KBM-7 (cell line): ENCODE results near the gene METTL1.
"Not testable (repeated sequence)": the region's sequence is repeated elsewhere in the genome, so short reads cannot be mapped to it uniquely, and the experiment has no call there.

Experiments used
- DNase-seq: peaks from one replicate; pipeline ENCODE4 v3.0.0-alpha.2; 2015
- in situ Hi-C: fragments of 300-500 bp; cut with MboI; formaldehyde crosslinking; loops from 2 replicates; pipeline ENCODE4 v1.14.3; 2020; ENCODE audit warnings: low sequenced_read_pairs, low pct_unique_long_range_greater_than_20kb, mixed read lengths

The METTL1 gene

DNA sequence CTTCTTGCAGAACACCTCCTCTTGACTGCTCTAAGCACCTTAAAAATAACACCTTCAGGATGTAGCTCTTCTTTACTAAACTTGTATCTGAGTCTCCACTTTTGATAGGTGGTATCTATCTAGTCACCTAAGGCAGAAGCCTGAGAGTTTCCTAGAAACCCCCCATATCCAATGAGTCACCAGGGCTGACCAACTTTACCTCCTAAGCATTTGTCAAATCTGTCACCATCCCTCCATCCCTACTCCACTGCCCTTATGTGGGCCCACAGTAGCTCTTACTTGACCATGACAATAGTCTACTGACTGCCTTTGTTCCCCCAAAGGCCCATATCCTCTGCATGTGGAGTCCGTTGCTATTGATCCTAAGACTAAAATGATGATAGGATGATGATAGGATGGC, 30.7 kb upstream of the METTL1 start:
- DNase-seq = no peak

DNA sequence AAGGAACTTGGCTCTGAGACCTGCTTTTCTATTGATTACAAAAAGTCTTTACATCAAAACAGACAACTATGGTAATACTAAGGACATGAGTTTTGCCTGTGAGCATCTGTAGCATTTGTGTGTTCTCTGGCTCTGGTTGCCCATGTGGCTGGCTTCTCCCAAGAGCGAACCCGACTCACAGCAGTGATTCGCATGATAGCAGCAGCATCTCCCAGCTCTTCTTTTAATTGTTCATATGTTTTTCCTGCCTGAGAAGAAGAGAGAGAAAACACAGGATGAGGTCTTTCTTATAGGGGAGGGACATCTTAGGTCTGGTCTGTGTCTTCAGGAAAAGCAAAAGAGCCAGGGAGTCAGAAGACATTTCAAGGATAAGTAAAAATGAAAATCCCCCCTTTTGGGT, 29.1 kb upstream of the METTL1 start:
- no peak for DNase-seq
- in situ Hi-C loops = no loop called here

More for the DNA sequence above, 30.7 kb upstream of the METTL1 start:
- in situ Hi-C loops = no loop called here

DNA sequence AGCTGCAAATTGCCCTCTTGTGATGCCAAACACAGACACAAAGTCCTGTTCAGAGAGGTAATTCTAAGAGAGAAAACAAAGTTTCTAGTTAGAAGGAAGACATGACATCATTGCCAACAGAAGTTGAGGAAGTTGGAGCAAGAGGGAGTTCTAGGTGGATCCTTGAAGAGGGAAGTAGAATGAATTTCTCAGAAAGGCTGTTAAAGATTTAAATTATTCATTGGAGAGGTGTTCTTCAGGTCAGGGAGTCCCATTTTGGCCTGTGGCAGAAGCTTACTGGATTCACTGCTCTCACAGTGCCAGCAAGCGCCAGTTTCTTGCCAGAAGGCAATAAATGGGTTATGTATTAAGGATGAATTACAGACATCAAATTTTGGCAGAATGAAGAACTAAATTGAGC, 26.0 kb upstream of the METTL1 start:
- DNase-seq = peak; percentile 60

DNA sequence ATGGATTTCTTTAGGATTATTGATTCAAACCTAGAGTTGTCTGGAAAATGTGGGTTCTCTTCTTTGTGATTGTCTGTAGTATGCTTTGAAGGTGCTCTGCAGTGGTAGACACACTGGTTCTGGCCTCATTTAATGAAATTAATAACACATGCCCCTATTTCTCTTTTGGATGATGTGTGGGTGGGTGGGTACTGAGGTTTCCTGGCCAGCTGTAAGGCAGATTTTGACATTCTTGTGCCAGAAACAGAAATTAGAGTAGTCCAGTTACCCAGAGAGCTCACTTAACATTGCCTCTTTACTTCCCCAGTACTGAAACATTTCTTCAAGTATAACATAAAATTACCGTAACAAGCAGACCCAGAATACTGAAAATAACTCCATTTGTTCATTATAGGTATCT, 25.1 kb upstream of the METTL1 start:
- in situ Hi-C loops = no loop called here

More for the DNA sequence above, 26.0 kb upstream of the METTL1 start:
- in situ Hi-C loops = no loop called here

DNA sequence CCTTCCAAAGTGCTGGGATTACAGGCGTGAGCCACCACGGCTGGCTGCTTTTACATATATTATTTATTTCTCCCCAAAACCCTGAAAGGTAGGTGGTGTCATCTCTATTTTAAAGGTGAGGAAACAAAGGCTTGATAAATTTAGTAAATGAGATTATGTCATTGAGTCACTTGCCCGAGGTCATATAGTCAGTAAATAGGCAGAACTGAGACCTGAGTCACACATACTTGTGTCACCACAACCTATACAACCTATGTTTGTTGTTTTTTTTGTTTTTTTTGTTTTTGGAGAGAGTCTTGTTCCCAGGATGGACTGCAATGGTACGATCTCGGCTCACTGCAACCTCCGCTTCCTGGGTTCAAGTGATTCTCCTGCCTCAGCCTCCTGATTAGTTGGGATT, 23.4 kb upstream of the METTL1 start:
- DNase-seq = no peak
- in situ Hi-C loops = no loop called here

More for the DNA sequence above, 25.1 kb upstream of the METTL1 start:
- no peak for DNase-seq

DNA sequence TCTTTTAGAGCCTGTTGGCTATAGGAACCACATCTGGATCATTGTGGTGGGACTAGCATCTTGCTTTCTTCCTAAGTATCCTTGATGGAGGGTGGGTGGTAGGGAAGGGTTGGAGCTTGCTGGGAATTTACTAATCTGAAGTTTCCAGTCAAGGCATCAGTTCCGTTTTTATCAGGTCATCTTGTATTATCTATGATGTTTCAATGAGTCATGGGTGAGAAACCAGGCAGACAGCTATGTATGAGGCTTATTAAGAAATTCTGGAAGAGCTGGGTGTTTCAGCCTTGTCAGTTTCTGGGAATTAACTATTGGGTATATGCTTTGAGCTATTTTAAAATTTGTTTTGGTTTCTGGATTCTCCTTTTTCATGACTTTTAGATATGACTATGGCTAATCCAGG, 22.0 kb upstream of the METTL1 start:
- DNase-seq = no peak
- in situ Hi-C loops = no loop called here

DNA sequence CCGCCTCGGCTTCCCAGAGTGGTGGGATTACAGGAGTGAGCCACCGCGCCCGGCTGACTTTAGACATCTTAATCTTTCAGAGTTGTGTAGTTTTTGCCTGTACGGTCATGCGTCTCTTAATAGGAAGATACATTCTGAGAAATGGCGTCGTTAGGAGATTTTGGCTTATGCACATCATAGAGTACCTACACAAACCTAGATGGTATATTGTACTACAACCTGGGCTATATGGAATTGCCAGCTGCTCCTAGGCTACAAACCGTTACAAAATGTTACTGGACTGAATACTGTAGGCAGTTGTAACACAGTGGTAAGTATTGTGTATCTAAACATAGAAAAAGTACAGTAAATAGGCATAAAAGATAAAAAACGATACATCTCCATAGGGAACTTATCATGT, 12.0 kb upstream of the METTL1 start:
- no peak for DNase-seq
- in situ Hi-C loops = no loop called here

DNA sequence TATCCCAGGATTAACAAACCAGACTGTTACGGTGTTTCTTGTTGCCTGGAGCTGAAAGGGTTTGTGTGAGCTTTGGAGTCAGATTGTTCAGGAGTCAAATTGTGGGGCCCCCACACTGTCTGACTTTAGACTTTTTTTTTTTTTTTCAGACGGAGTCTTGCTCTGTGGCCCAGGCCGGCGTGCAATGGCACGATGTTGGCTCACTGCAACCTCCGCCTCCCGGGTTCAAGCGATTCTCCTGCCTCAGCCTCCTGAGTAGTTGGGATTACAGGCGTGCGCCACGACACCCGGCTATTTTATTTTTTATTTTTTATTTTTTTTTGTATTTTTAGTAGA, 11.5 kb upstream of the METTL1 start:
- in situ Hi-C loops = no loop called here
- no peak for DNase-seq

DNA sequence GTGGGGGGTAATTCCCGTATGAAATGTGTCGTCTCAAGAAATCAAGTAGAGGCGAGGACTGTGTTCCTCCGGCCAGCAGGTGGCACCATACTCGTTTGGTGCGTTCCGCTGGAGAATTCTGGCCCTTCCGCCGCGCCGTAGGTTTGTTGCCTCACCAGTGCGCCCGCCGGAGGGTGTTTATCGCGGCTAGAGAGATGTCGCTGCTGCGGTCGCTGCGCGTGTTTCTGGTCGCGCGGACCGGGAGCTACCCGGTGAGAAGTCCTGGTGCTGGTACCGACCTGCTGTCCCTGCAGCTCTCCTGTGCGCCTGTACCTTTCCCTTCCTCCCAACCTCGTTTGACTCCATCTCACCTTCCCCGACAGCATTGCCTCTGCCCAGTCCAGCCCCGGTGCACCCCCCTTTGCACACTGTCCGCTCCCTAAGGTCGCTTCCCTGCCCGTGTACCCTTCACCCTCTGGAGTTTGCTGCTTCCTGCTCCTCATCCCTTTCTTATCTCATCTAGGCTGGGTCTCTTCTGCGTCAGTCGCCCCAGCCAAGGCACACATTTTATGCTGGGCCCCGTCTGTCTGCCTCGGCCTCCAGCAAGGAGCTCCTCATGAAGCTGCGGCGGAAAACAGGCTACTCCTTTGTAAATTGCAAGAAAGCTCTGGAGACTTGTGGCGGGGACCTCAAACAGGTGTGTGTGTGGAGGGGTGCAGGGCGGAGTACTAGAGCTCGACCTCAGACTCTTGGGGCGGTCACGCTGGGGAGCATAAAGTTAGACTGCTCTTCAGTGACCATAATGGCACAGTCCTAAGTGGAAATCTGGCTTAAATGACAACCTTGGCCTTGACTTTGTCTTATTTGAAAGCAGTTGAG, 10.9 kb upstream of the METTL1 start, which contains the start of gene TSFM:
TSFM (plus strand) TSS at position 180 of the 858 bp plus-strand sequence; CDS start at position 195, 15 bp downstream.
- peak; percentile 93 for DNase-seq
- in situ Hi-C loops = no loop called here

DNA sequence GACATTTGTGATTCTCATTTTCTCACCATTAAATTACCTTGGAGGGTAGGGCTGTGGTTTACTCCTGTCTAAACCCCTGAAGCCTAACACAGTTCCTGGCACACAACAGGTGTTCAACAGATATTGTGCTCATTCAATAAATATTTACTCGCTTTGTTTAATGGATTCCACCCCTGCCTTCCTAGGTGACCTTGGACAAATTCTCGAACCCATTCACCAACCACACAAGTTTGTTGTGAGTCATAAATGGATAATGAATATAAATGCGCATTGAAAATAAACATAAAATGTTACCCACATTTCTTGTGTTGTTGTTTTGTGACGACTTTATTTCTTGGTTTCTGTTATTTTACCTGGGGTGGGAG, 10.3 kb upstream of the METTL1 start:
- DNase-seq = no peak
- in situ Hi-C loops = no loop called here

DNA sequence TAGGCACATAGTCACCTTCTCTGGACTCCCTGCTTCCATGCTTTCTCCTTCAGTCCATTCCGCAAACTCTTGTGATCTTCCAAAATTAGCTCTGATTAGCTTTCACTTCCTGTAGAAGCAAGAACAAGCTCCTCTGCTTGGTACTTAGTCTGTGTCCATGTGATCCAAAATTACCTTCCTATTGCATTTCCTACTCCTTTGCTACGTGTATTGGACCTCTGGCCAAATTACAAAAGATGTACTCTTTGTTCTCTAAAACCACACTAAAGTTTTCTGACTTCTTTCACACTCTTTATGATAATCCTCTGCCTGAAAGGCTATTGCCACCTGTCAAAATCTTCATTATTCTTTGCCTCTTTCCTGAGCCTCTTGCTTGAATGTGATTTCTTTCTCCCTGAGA, 9.9 kb upstream of the METTL1 start:
- in situ Hi-C loops = no loop called here
- no peak for DNase-seq

DNA sequence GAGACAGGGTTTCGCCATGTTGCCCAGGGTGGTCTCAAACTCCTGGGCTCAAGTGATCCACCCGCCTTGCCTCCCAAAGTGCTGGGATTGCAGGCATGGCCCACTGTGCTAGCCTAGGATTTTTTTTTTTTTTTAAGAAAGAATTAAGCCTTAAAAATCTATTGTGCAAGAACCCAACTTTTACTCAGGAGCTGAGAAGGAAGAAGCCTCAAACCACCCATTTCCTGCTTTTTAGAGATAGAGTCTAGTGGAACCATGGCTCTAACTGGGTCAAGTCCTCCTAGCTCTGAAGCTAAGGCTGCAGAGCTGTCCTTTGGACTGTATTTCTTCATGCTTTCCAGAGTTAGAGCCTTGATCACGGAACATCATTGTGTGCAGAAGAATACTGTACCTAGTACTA, 9.3 kb upstream of the METTL1 start:
- in situ Hi-C loops = no loop called here
- peak; percentile 44 for DNase-seq

DNA sequence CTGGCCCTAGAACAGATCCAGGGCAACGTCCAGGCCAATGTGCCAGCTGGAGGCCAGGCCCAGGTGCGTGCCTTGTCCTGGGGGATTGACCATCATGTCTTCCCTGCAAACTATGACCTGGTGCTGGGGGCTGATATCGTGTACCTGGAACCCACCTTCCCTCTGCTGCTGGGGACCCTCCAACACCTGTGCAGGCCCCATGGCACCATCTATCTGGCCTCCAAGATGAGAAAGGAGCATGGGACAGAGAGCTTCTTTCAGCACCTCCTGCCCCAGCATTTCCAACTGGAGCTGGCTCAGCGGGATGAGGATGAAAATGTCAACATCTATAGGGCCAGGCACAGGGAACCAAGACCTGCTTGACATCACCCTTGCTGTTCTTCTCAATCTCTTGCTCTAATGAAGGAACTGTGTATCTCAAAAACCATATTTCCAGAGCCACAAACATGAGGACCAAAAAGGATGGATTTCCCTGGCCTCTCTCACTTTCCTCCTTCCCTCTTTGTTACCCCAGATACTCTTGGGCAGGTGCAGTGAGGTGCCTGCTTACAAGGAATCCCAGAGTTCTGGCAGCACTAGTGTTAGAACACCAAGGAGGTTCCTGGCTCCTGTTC, 8.5 kb upstream of the METTL1 start:
- DNase-seq = no peak
- in situ Hi-C loops = no loop called here

DNA sequence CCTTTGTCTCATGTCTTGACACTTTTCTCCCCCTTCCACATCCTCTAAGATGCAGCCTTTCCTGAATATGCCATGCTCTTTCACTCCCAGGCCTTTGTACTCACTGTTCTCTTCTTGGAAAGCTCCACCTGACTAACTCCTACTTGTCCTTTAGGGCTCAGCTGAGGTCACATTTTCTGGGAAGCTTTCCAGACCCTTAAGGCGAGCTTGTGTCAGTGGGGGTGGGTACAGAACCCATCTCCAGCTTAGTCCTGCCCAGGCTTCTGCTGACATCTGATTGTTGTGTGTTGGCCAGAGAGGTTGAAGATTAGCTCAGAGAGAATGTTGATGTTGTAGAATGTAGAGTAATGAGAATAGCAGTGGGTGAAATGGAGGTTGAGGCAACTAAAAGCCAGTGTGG, 7.8 kb upstream of the METTL1 start:
- no peak for DNase-seq
- in situ Hi-C loops = no loop called here

DNA sequence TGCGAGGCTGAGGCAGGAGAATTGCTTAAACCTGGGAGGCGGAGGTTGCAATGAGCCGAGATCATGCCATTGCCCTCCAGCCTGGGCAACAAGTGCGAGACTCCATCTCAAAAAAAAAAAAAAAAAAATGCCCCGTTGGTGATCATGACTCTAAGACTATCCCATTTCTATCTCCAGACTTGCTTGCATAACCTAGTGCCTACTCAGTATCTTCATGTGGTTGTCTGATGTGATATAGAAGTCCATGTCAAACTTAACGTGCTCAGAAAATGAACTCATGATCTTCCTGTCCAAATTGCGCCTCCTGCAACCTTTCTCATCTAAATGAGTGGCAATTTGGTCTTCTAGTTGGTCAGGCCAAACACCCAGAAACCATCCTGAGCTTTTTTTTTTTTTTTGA, 6.0 kb upstream of the METTL1 start:
- no peak for DNase-seq
- in situ Hi-C loops = no loop called here

DNA sequence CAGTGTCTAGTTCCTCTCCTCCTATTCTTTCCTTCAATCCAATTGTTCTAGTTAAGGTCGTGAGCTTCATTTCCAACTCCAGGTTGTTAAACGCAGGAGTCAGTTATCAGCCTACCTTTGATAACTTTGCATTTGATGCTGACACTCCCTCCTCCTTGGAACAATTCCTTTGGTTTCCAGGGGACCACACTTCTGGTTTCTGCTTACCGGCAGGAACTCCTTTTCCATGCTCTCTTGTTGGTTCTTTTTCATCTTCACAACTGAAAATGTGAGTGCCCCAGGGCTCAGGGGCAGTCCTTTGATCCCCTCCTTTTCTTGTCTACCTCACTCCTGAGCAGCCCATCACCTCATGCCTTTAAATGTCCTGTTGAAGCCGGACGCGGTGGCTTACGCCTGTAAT, 5.5 kb upstream of the METTL1 start:
- DNase-seq = no peak
- in situ Hi-C loops = no loop called here

DNA sequence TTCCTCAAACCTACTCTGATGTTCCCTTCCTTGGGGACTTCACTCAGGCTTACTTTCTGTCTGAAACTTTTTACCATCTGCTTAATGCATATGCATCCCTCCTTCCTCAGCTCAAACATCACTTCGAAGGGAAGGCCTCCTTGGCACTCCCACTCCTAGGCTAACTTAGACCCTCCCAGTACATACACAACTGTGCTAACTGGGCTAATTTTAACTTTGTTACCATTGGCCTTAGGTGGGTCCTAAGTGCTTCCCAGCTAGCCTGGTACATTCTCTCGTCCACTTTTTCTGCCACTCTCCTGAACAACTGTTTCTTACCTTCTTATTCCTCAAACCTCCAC, 4.3 kb upstream of the METTL1 start:
- DNase-seq = no peak
- in situ Hi-C loops = no loop called here

DNA sequence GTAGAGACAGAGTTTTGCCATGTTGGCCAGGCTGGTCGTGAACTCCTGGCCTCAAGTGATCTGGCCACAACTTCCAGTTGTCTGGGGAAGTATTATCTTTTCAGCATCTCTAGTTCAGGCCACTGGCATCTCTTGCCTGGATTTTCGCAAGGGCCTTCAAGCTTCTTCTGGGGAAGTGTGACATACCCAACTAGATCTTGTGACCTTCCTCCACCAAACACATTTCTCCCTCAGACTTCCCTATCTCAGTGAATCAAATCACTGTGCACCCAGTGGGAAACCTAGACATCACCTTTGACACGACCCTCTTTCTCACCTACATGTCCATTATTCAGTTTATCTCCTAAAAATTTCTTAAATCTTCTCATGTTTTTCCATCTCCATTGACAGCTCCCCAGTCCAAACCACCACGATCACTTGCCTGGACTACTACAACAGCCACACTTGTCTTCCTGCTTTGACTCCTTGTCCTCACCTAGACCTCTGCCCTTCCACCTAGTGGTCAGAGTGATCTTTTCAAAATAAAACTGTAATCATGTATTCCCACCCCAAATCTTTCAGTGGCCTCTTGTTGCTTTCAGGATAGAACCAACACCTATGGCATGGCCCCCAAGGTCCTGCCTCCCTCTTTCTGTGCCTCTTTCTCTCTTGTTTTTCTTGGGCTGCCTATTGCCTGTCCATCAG, 3.8 kb upstream of the METTL1 start:
- in situ Hi-C loops = no loop called here
- peak; percentile 34 for DNase-seq

DNA sequence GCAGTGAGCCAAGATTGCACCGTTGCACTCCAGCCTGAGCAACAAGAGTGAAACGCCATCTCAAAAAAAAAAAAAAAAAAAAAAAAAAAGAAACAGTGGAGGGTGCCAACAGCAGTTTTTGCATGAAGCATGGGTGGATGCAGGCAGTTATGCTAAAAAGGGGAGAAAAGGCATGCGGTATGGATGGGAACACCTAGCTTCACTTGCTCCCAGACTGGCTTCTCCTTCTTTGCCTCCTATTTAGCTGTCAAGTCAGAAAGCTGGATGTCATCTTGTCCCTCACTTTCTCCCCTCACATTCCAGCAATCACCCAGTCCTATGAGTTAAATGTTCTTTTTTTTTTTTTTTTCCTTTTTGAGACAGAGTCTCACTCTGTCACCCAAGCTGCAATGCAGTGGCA, 3.1 kb upstream of the METTL1 start:
- in situ Hi-C loops = no loop called here
- no peak for DNase-seq

DNA sequence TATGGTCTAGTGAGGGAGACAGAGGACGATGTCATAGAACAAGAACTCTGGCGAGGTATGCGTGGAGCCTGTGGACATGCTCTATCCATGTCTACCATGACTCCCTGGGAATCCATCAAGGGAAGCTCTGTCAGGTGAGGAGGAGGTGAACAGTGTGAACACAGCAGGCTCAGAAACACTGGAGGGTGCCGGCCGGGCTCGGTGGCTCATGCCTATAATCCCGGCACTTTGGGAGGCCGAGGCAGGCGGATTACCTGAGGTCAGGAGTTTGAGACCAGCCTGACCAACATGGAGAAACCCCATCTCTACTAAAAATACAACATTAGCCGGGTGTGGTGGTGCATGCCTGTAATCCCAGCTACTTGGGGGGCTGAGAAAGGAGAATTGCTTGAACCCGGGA, 2.7 kb upstream of the METTL1 start:
- in situ Hi-C loops, DNase-seq: not testable (repeated sequence)
